Esophagus squamous epithelium (tissue), 5 donors: ENCODE data around the gene BCO1. TPM values are rescaled to one million over a fixed set of nuclear protein-coding genes. Genes with fewer than 3 reads are reported as not detected.

ENCODE experiments used
- DNase-seq: peaks from one replicate; lab custom pipeline; 2025; lab: John Stamatoyannopoulos, UW
- H3K27ac ChIP-seq, 4 donors: fragments of 200-600 bp; sonication (generic); one replicate each; pipeline ENCODE4 v1.5.1; 2016 to 2019; ENCODE audit warnings: mild to moderate bottlenecking in 1 of 4
- H3K27me3 ChIP-seq, 4 donors: fragments of 200-600 bp; sonication (generic); 1 replicate in 3 of 4; 2 replicates in 1 of 4; pipeline versions ENCODE4 v1.5.1 to v1.6.0; 2017 to 2021; ENCODE audit warnings: antibody characterized with exemption in 1 of 4
- H3K36me3 ChIP-seq, 3 donors: fragments of 200-600 bp; sonication (generic); one replicate each; pipeline ENCODE4 v1.5.1; 2016 to 2019
- H3K4me1 ChIP-seq, 3 donors: fragments of 200-600 bp; sonication (generic); one replicate each; pipeline ENCODE4 v1.5.1; 2017 to 2019
- H3K4me3 ChIP-seq, 4 donors: fragments of 200-600 bp; sonication (generic); 1 replicate in 3 of 4; 2 replicates in 1 of 4; pipeline ENCODE4 v1.5.1; 2016 to 2019; ENCODE audit warnings: mild to moderate bottlenecking in 2 of 4, moderate library complexity in 1 of 4
- H3K9me3 ChIP-seq, 3 donors: fragments of 200-600 bp; sonication (generic); one replicate each; pipeline ENCODE4 v1.5.1; 2016 to 2019
- CTCF ChIP-seq, 6 experiments: fragments of 450-650 bp in 4 of 6; fragments of 200-600 bp in 2 of 6; sonication (generic) in 2 of 6; IDR thresholded peaks; one replicate each; pipeline ENCODE4 v1.5.1; 2016 to 2019; ENCODE audit warnings: antibody characterized with exemption in 6 of 6, mild to moderate bottlenecking in 4 of 6, moderate library complexity in 4 of 6
- POLR2A ChIP-seq, 4 donors: fragments of 450-650 bp; IDR thresholded peaks; one replicate each; pipeline ENCODE4 v1.6.1; 2017; ENCODE audit warnings: antibody characterized with exemption in 4 of 4, mild to moderate bottlenecking in 4 of 4, moderate library complexity in 3 of 4
- WGBS, 2 donors: methylation state at CpG; one replicate each; pipeline ENCODE4 v1.1.5; 2018; 5-methylcytosine and 5-hydroxymethylcytosine counted together
- intact Hi-C: fragments of 100-400 bp; cut with DNase I; formaldehyde crosslinking; loops from one replicate; pipeline ENCODE4 v1.15.0; 2022
- total RNA-seq, 4 donors: library from RNA; depleted of rRNA; stranded (reverse); fragments of >200 nt; gene quantifications; one replicate each; pipeline ENCODE4 v1.1.0, GENCODE V29; 2016
- donor health status: DM: yes; HTN: yes; CAD: no.

BCO1 gene
- total RNA-seq, 4 donors from 2014 or later, result 0.19 to 0.83 (median 0.59) TPM; not detected in 1

- intact Hi-C loops, result no loop called here
- peaks cover 0 to 5% (median 0%) of the 10 kb centered on the region in 4 donors for H3K27me3 ChIP-seq
- WGBS, 2 donors, result 66 to 78% methylated on average over 5 of the region's 5 CpGs
- no peak for DNase-seq
- no peaks in the 10 kb centered on the region for H3K9me3 ChIP-seq
- no peak overlapping the region for H3K4me3 ChIP-seq
- TF ChIP-seq POLR2A (IDR thresholded peaks at IDR 0.05) (no peak), CTCF (IDR thresholded peaks at IDR 0.05) (no peak)
- H3K4me1 ChIP-seq, result no peaks in the 10 kb centered on the region
- H3K36me3 ChIP-seq, result no peaks in the 10 kb centered on the region
- no peak overlapping the region for H3K27ac ChIP-seq
Measured at GRCh38 chr16:81231014-81231413, 7.5 kb upstream of the BCO1 start.

GRCh38 chr16:81232740-81233367, 5.6 kb upstream of the BCO1 start:
- intact Hi-C loops, result no loop called here
- Histone ChIP-seq H3K9me3 (no peaks in the 10 kb centered on the region), H3K36me3 (no peaks in the 10 kb centered on the region), H3K4me3 (no peak overlapping the region), H3K4me1 (peaks cover 0 to 10% (median 2%) of the 10 kb centered on the region in 3 donors), H3K27me3 (peaks cover 0 to 5% (median 0%) of the 10 kb centered on the region in 4 donors), H3K27ac (no peak overlapping the region)
- TF ChIP-seq POLR2A (IDR thresholded peaks at IDR 0.05), result no peak
- no peak for TF ChIP-seq CTCF (IDR thresholded peaks at IDR 0.05)
- WGBS, 2 donors, result 90 to 95% methylated on average over 7 to 8 of the region's 8 CpGs
- DNase-seq, result no peak

GRCh38 chr16:81237282-81237681, 1.2 kb upstream of the BCO1 start:
- H3K27ac ChIP-seq, result peak overlapping the region; percentile 62 to 87 (median 72)
- no peak for DNase-seq
- 28 to 50% methylated on average over 7 of the region's 8 CpGs for WGBS, 2 donors
- H3K4me1 ChIP-seq, result peaks cover 0 to 44% (median 11%) of the 10 kb centered on the region in 3 donors
- no peaks in the 10 kb centered on the region for H3K36me3 ChIP-seq
- H3K9me3 ChIP-seq, result no peaks in the 10 kb centered on the region
- intact Hi-C loops, result no loop called here
- no peak overlapping the region for H3K4me3 ChIP-seq
- TF ChIP-seq POLR2A (IDR thresholded peaks at IDR 0.05) (no peak), CTCF (IDR thresholded peaks at IDR 0.05) (no peak)
- no peaks in the 10 kb centered on the region for H3K27me3 ChIP-seq

GRCh38 chr16:81237942-81238295, 570 bp upstream of the BCO1 start:
- TF ChIP-seq POLR2A (IDR thresholded peaks at IDR 0.05) (no peak), CTCF (IDR thresholded peaks at IDR 0.05) (no peak)
- Histone ChIP-seq H3K27me3 (no peaks in the 10 kb centered on the region), H3K27ac (peak overlapping the region; percentile 62 to 87 (median 72)), H3K9me3 (no peaks in the 10 kb centered on the region), H3K4me3 (peak overlapping the region in 3 of 4 donors; percentile 30 to 53 (median 32)), H3K4me1 (peaks cover 0 to 46% (median 11%) of the 10 kb centered on the region in 3 donors), H3K36me3 (no peaks in the 10 kb centered on the region)
- DNase-seq, result no peak
- 50 to 51% methylated on average over 10 of the region's 10 CpGs for WGBS, 2 donors
- intact Hi-C loops, result no loop called here

GRCh38 chr16:81239367-81240121, 1.1 kb downstream of the BCO1 start:
- WGBS, 2 donors, result 57 to 63% methylated on average over 9 of the region's 9 CpGs
- H3K4me1 ChIP-seq, result peaks cover 0 to 58% (median 11%) of the 10 kb centered on the region in 3 donors
- H3K9me3 ChIP-seq, result no peaks in the 10 kb centered on the region
- no peak overlapping the region for H3K4me3 ChIP-seq
- no peaks in the 10 kb centered on the region for H3K27me3 ChIP-seq
- no peaks in the 10 kb centered on the region for H3K36me3 ChIP-seq
- TF ChIP-seq CTCF (IDR thresholded peaks at IDR 0.05), result no peak
- TF ChIP-seq POLR2A (IDR thresholded peaks at IDR 0.05), result no peak
- intact Hi-C loops, result no loop called here
- no peak for DNase-seq
- H3K27ac ChIP-seq, result peak overlapping the region in 1 of 4 donors; percentile 87
